ENCODE results near the gene CDC42BPA. TPM values are rescaled to one million over a fixed set of nuclear protein-coding genes. Genes with fewer than 3 reads are reported as not detected.

Gene CDC42BPA
- total RNA-seq, 1 donor from 2014 or later = 95.7 TPM

GRCh38 chr1:227363825-227364224, 45.5 kb upstream of the CDC42BPA start:
- no peak for TF ChIP-seq CTCF (IDR thresholded peaks at IDR 0.05)
- no peak for DNase-seq (ENCODE audit: extremely low spot score, unreplicated experiment)
- Mint-ChIP-seq H3K4me1 (ENCODE audit: unreplicated experiment) (peaks cover 10% of the 10 kb centered on the region), H3K27ac (ENCODE audit: unreplicated experiment) (no peak overlapping the region), H3K4me3 (ENCODE audit: unreplicated experiment) (no peak overlapping the region), H3K9me3 (ENCODE audit: unreplicated experiment) (no peaks in the 10 kb centered on the region), H3K27me3 (ENCODE audit: unreplicated experiment) (no peaks in the 10 kb centered on the region), H3K36me3 (ENCODE audit: unreplicated experiment) (no peaks in the 10 kb centered on the region)

GRCh38 chr1:227362039-227362438, 43.7 kb upstream of the CDC42BPA start:
- H3K36me3 Mint-ChIP-seq (ENCODE audit: unreplicated experiment) = no peaks in the 10 kb centered on the region
- DNase-seq (ENCODE audit: extremely low spot score, unreplicated experiment) = no peak
- H3K27ac Mint-ChIP-seq (ENCODE audit: unreplicated experiment) = peak overlapping the region; percentile 23
- H3K4me1 Mint-ChIP-seq (ENCODE audit: unreplicated experiment) = peaks cover 23% of the 10 kb centered on the region
- no peak overlapping the region for H3K4me3 Mint-ChIP-seq (ENCODE audit: unreplicated experiment)
- TF ChIP-seq CTCF (IDR thresholded peaks at IDR 0.05) = no peak
- H3K27me3 Mint-ChIP-seq (ENCODE audit: unreplicated experiment) = no peaks in the 10 kb centered on the region
- no peaks in the 10 kb centered on the region for H3K9me3 Mint-ChIP-seq (ENCODE audit: unreplicated experiment)

- Mint-ChIP-seq H3K27ac (ENCODE audit: unreplicated experiment) (peak overlapping the region; percentile 80), H3K4me3 (ENCODE audit: unreplicated experiment) (no peak overlapping the region), H3K36me3 (ENCODE audit: unreplicated experiment) (no peaks in the 10 kb centered on the region), H3K4me1 (ENCODE audit: unreplicated experiment) (peaks cover 37% of the 10 kb centered on the region), H3K27me3 (ENCODE audit: unreplicated experiment) (no peaks in the 10 kb centered on the region), H3K9me3 (ENCODE audit: unreplicated experiment) (no peaks in the 10 kb centered on the region)
- TF ChIP-seq CTCF (IDR thresholded peaks at IDR 0.05) = no peak
- no peak for DNase-seq (ENCODE audit: extremely low spot score, unreplicated experiment)
Observed at GRCh38 chr1:227357927-227358302, 39.6 kb upstream of the CDC42BPA start.

GRCh38 chr1:227357171-227357926, 39.1 kb upstream of the CDC42BPA start:
- Mint-ChIP-seq H3K9me3 (ENCODE audit: unreplicated experiment) (no peaks in the 10 kb centered on the region), H3K36me3 (ENCODE audit: unreplicated experiment) (no peaks in the 10 kb centered on the region), H3K27me3 (ENCODE audit: unreplicated experiment) (no peaks in the 10 kb centered on the region), H3K4me1 (ENCODE audit: unreplicated experiment) (peaks cover 40% of the 10 kb centered on the region), H3K4me3 (ENCODE audit: unreplicated experiment) (peak overlapping the region; percentile 19), H3K27ac (ENCODE audit: unreplicated experiment) (peak overlapping the region; percentile 80)
- TF ChIP-seq CTCF (IDR thresholded peaks at IDR 0.05) = no peak
- peak; percentile 86 for DNase-seq (ENCODE audit: extremely low spot score, unreplicated experiment)

- H3K4me3 Mint-ChIP-seq (ENCODE audit: unreplicated experiment) = no peak overlapping the region
- H3K27ac Mint-ChIP-seq (ENCODE audit: unreplicated experiment) = peak overlapping the region; percentile 80
- peaks cover 41% of the 10 kb centered on the region for H3K4me1 Mint-ChIP-seq (ENCODE audit: unreplicated experiment)
- TF ChIP-seq CTCF (IDR thresholded peaks at IDR 0.05) = no peak
- H3K9me3 Mint-ChIP-seq (ENCODE audit: unreplicated experiment) = no peaks in the 10 kb centered on the region
- no peak for DNase-seq (ENCODE audit: extremely low spot score, unreplicated experiment)
- H3K27me3 Mint-ChIP-seq (ENCODE audit: unreplicated experiment) = no peaks in the 10 kb centered on the region
- H3K36me3 Mint-ChIP-seq (ENCODE audit: unreplicated experiment) = no peaks in the 10 kb centered on the region
Observed at GRCh38 chr1:227356620-227357146, 38.4 kb upstream of the CDC42BPA start.

Data from osteocyte (in vitro differentiated cells).